Vagina (tissue), 2 donors: ENCODE measurements around the gene UBR2.
"Not testable (repeated sequence)": the region's sequence is repeated elsewhere in the genome, so short reads cannot be mapped to it uniquely, and the experiment has no call there.

Experiments used
- CTCF ChIP-seq, 3 experiments: fragments of 450-650 bp in 2 of 3; fragments of 200-600 bp in 1 of 3; sonication (generic) in 1 of 3; IDR thresholded peaks; one replicate each; pipeline ENCODE4 v1.5.1; 2017 to 2019; ENCODE audit warnings: antibody characterized with exemption in 3 of 3, mild to moderate bottlenecking in 2 of 3, moderate library complexity in 2 of 3
- POLR2A ChIP-seq, 2 donors: fragments of 450-650 bp; IDR thresholded peaks; one replicate each; pipeline ENCODE4 v1.6.1; 2017; ENCODE audit warnings: antibody characterized with exemption in 2 of 2, mild to moderate bottlenecking in 2 of 2, moderate library complexity in 2 of 2

GRCh38 chr6:42702786-42703185, 139.0 kb downstream of the UBR2 start:
- not testable (repeated sequence) for TF ChIP-seq CTCF, POLR2A (IDR thresholded peaks at IDR 0.05)
